IPS-18a (cell line): ENCODE results near the gene FBXO2.
"Not testable (repeated sequence)": the region's sequence is repeated elsewhere in the genome, so short reads cannot be mapped to it uniquely, and the experiment has no call there.

Experiments
- H3K27ac ChIP-seq: one replicate; pipeline ENCODE4 v1.5.1; 2013; ENCODE audit warnings: low read length
- H3K27me3 ChIP-seq: one replicate; pipeline ENCODE4 v1.6.1; 2013; ENCODE audit warnings: mild to moderate bottlenecking, low read length; ENCODE audit not compliant: control insufficient read depth, insufficient read depth
- H3K36me3 ChIP-seq: one replicate; pipeline ENCODE4 v1.6.1; 2013; ENCODE audit warnings: low read depth, low read length; ENCODE audit not compliant: control insufficient read depth
- H3K4me1 ChIP-seq: one replicate; pipeline ENCODE4 v1.6.1; 2013; ENCODE audit warnings: low read depth, low read length; ENCODE audit not compliant: control insufficient read depth
- H3K4me3 ChIP-seq: one replicate; pipeline ENCODE4 v1.5.1; 2013; ENCODE audit warnings: low read length
- H3K9ac ChIP-seq: one replicate; pipeline ENCODE4 v1.6.1; 2013; ENCODE audit warnings: mild to moderate bottlenecking, low read length, moderate library complexity
- H3K9me3 ChIP-seq: one replicate; pipeline ENCODE4 v1.6.1; 2013; ENCODE audit warnings: low read depth, low read length; ENCODE audit not compliant: control insufficient read depth

FBXO2 gene

GRCh38 chr1:11616766-11617165, 37.5 kb downstream of the FBXO2 start:
- Histone ChIP-seq H3K9ac (no peak overlapping the region), H3K4me1 (no peaks in the 10 kb centered on the region), H3K27ac (no peak overlapping the region), H3K36me3 (no peaks in the 10 kb centered on the region), H3K4me3 (no peak overlapping the region), H3K9me3 (no peaks in the 10 kb centered on the region), H3K27me3 (no peaks in the 10 kb centered on the region)

GRCh38 chr1:11615090-11615489, 39.1 kb downstream of the FBXO2 start:
- no peak overlapping the region for H3K4me3 ChIP-seq
- H3K9me3 ChIP-seq: no peaks in the 10 kb centered on the region
- H3K36me3 ChIP-seq: no peaks in the 10 kb centered on the region
- no peaks in the 10 kb centered on the region for H3K4me1 ChIP-seq
- H3K27ac ChIP-seq: no peak overlapping the region
- no peaks in the 10 kb centered on the region for H3K27me3 ChIP-seq
- H3K9ac ChIP-seq: no peak overlapping the region

- Histone ChIP-seq H3K9ac (no peak overlapping the region), H3K36me3 (no peaks in the 10 kb centered on the region), H3K4me1 (no peaks in the 10 kb centered on the region), H3K27ac (no peak overlapping the region), H3K27me3 (no peaks in the 10 kb centered on the region), H3K4me3 (no peak overlapping the region), H3K9me3 (no peaks in the 10 kb centered on the region)
Observed at GRCh38 chr1:11613347-11613746, 40.9 kb downstream of the FBXO2 start.

- Histone ChIP-seq H3K27me3 (no peaks in the 10 kb centered on the region), H3K9me3 (no peaks in the 10 kb centered on the region), H3K4me1 (no peaks in the 10 kb centered on the region), H3K4me3 (no peak overlapping the region), H3K27ac (no peak overlapping the region), H3K36me3 (no peaks in the 10 kb centered on the region), H3K9ac (no peak overlapping the region)
Observed at GRCh38 chr1:11611638-11612327, 42.4 kb downstream of the FBXO2 start.

GRCh38 chr1:11610629-11611180, 43.5 kb downstream of the FBXO2 start:
- Histone ChIP-seq H3K36me3 (no peaks in the 10 kb centered on the region), H3K9me3 (no peaks in the 10 kb centered on the region), H3K9ac (no peak overlapping the region), H3K27me3 (no peaks in the 10 kb centered on the region), H3K4me3 (no peak overlapping the region), H3K4me1 (no peaks in the 10 kb centered on the region), H3K27ac (no peak overlapping the region)

GRCh38 chr1:11609378-11609777, 44.9 kb downstream of the FBXO2 start:
- not testable (repeated sequence) for H3K4me3 ChIP-seq

GRCh38 chr1:11608596-11609130, 45.6 kb downstream of the FBXO2 start:
- not testable (repeated sequence) for H3K4me3 ChIP-seq, H3K36me3 ChIP-seq, H3K27me3 ChIP-seq, H3K4me1 ChIP-seq, H3K27ac ChIP-seq, H3K9ac ChIP-seq, H3K9me3 ChIP-seq

More at GRCh38 chr1:11609378-11609777, 44.9 kb downstream of the FBXO2 start:
- not testable (repeated sequence) for H3K9ac ChIP-seq, H3K9me3 ChIP-seq, H3K36me3 ChIP-seq, H3K27ac ChIP-seq, H3K27me3 ChIP-seq, H3K4me1 ChIP-seq

GRCh38 chr1:11606775-11607174, 47.5 kb downstream of the FBXO2 start:
- no peak overlapping the region for H3K9ac ChIP-seq
- no peak overlapping the region for H3K4me3 ChIP-seq
- H3K27ac ChIP-seq: no peak overlapping the region
- H3K27me3 ChIP-seq: no peaks in the 10 kb centered on the region
- H3K4me1 ChIP-seq: peaks cover 8% of the 10 kb centered on the region
- H3K9me3 ChIP-seq: no peaks in the 10 kb centered on the region
- no peaks in the 10 kb centered on the region for H3K36me3 ChIP-seq

GRCh38 chr1:11602981-11603380, 51.2 kb downstream of the FBXO2 start:
- Histone ChIP-seq H3K4me1 (peaks cover 8% of the 10 kb centered on the region), H3K27ac (no peak overlapping the region), H3K27me3 (no peaks in the 10 kb centered on the region), H3K9ac (no peak overlapping the region), H3K4me3 (no peak overlapping the region), H3K36me3 (no peaks in the 10 kb centered on the region), H3K9me3 (no peaks in the 10 kb centered on the region)

- H3K4me1 ChIP-seq: peaks cover 8% of the 10 kb centered on the region
- no peaks in the 10 kb centered on the region for H3K27me3 ChIP-seq
- H3K4me3 ChIP-seq: no peak overlapping the region
- H3K9ac ChIP-seq: no peak overlapping the region
- no peaks in the 10 kb centered on the region for H3K36me3 ChIP-seq
- H3K27ac ChIP-seq: no peak overlapping the region
- no peaks in the 10 kb centered on the region for H3K9me3 ChIP-seq
Observed at GRCh38 chr1:11602424-11602823, 51.8 kb downstream of the FBXO2 start.

GRCh38 chr1:11600836-11601235, 53.4 kb downstream of the FBXO2 start:
- peaks cover 8% of the 10 kb centered on the region for H3K4me1 ChIP-seq
- H3K4me3 ChIP-seq: no peak overlapping the region
- no peak overlapping the region for H3K9ac ChIP-seq
- no peak overlapping the region for H3K27ac ChIP-seq
- H3K36me3 ChIP-seq: no peaks in the 10 kb centered on the region
- H3K9me3 ChIP-seq: no peaks in the 10 kb centered on the region
- H3K27me3 ChIP-seq: no peaks in the 10 kb centered on the region
